Stimulated activated CD8-positive, alpha-beta memory T cell treated with anti-CD3 and anti-CD28 coated beads, Interleukin-7, amount 100 ng/mL, for 4 hours (primary cell): ENCODE data around the gene RABEP1.
A peak's percentile ranks its signal among the peaks of the same experiment; 100 is the strongest.

Source experiments
- DNase-seq, 2 donors: peaks; one replicate each; pipeline ENCODE4 v3.0.0-alpha.2; 2020; ENCODE audit warnings: low read depth in 2 of 2

Gene RABEP1

GRCh38 chr17:5364156-5364555, 82.1 kb downstream of the RABEP1 start:
- no peak for DNase-seq

GRCh38 chr17:5364696-5365095, 82.6 kb downstream of the RABEP1 start:
- no peak for DNase-seq

GRCh38 chr17:5365831-5366230, 83.7 kb downstream of the RABEP1 start:
- no peak for DNase-seq

GRCh38 chr17:5370411-5370810, 88.3 kb downstream of the RABEP1 start:
- no peak for DNase-seq

GRCh38 chr17:5373112-5373511, 91.0 kb downstream of the RABEP1 start:
- DNase-seq: no peak

GRCh38 chr17:5378566-5379207, 96.6 kb downstream of the RABEP1 start:
- no peak for DNase-seq

- no peak for DNase-seq
Measured at GRCh38 chr17:5379351-5380107, 97.4 kb downstream of the RABEP1 start.

GRCh38 chr17:5380491-5381135, 98.5 kb downstream of the RABEP1 start:
- no peak for DNase-seq

- no peak for DNase-seq
Measured at GRCh38 chr17:5381542-5381941, 99.5 kb downstream of the RABEP1 start.

GRCh38 chr17:5391678-5392077, 109.6 kb downstream of the RABEP1 start:
- no peak for DNase-seq

GRCh38 chr17:5396612-5397011, 114.5 kb downstream of the RABEP1 start:
- no peak for DNase-seq

- DNase-seq: no peak
Measured at GRCh38 chr17:5399767-5400166, 117.7 kb downstream of the RABEP1 start.

- no peak for DNase-seq
Measured at GRCh38 chr17:5405400-5405799, 123.3 kb downstream of the RABEP1 start.

- no peak for DNase-seq
Measured at GRCh38 chr17:5408186-5408585, 126.1 kb downstream of the RABEP1 start.

- DNase-seq: no peak
Measured at GRCh38 chr17:5410594-5411272, 128.6 kb downstream of the RABEP1 start.

GRCh38 chr17:5413682-5414081, 131.6 kb downstream of the RABEP1 start:
- no peak for DNase-seq

- DNase-seq: no peak
Measured at GRCh38 chr17:5416901-5417300, 134.8 kb downstream of the RABEP1 start.

- peak; percentile 44 to 59 for DNase-seq
Measured at GRCh38 chr17:5418858-5419355, 136.8 kb downstream of the RABEP1 start.

- peak; percentile 95 to 96 for DNase-seq
Measured at GRCh38 chr17:5419356-5419958, 137.4 kb downstream of the RABEP1 start, which contains the start of gene NUP88. Gene NUP88 (minus strand): TSS chr17:5419662. CDS start chr17:5419650, 12 bp downstream.

- DNase-seq: peak; percentile 79 to 80
Measured at GRCh38 chr17:5419959-5420653, 138.0 kb downstream of the RABEP1 start, which contains the start of gene RPAIN. Gene RPAIN (plus strand): TSS chr17:5420182. CDS start chr17:5420211, 29 bp downstream.

- no peak for DNase-seq
Measured at GRCh38 chr17:5422505-5422904, 140.4 kb downstream of the RABEP1 start.
